Hematopoietic multipotent progenitor cell (in vitro differentiated cells): ENCODE results near the gene SNX11. TPM values are rescaled to one million over a fixed set of nuclear protein-coding genes. Genes with fewer than 3 reads are reported as not detected.
A peak's percentile ranks its signal among the peaks of the same experiment; 100 is the strongest.

Experiments
- DNase-seq, 3 donors: peaks; one replicate each; pipeline ENCODE4 v3.0.0-alpha.2; 2011 to 2015; ENCODE audit warnings: low read depth in 2 of 3, low spot score in 2 of 3
- total RNA-seq: library from RNA; depleted of rRNA; stranded (reverse); fragments of >200 nt; gene quantifications from one replicate; pipeline ENCODE4 v1.2.3, GENCODE V29; 2012

The SNX11 gene
- total RNA-seq, 1 donor: 7.3 TPM

DNA sequence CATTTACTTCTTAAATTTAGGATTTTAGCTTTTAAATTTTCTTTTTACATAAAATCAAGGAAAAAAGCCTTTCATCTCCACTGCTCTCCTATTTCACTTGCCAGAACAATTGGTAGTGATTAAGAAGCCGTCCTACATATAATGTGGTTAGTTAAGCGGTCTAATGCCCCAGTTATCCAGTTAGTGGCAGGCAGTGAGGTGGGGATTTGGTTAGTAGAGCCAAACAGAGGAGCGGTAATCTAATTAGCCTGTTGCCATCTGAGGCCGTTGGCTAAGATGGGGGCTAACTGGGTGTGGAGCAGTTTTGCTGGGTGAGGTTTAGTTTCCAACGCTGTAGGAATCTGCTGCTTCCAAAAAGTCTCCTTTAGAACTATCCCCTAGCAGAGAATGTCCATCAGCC is 22.4 kb downstream of the SNX11 start:
- no peak for DNase-seq

DNA sequence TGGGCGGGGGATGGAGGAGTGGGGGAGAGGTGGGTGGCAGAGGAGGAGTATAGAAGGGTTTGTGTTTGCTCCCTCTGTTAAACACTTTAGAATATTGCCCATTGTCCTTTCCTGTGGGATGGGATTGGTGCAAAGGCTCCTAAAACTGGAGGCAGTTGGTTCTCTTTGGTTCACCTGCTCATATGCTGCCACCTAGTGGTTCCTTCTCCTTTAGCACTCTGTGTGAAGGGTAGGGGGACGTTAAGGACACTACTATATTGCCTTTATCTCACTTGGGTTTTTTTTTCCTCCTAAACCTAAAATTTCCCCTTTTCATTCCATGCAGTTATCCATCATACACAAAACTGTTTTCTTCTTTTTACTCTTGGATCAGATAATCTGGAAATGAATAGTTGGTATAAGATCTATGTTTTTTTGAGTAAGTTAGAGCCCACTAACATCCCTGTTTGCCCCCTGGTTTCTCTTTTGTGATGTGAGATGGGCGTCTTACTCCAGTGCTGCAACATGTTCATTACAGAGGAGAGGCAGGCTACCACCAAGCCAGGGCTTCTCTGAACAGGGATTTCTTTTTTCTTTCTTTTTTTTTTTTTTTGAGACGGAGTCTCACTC is 23.8 kb downstream of the SNX11 start:
- peak; percentile 40 to 79 (median 59) for DNase-seq

DNA sequence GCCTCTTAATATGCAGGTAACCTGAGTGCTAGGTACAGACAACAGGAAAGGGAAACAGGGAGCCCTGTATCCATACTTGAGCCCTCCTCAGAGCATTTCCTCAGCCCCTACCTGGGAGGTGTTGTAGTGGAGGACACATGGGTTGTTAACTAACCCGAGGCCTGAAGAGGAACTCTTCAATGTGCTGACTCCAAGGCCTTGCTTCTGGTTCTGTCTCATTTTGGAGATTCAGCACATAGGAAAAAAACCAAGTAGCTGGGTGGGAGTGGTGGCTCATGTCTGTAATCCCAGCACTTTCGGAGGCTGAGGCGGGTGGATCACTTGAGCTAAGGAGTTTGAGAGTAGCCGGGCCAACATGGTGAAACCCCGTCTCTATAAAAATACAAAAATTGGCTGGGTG is 24.8 kb downstream of the SNX11 start:
- DNase-seq: no peak

DNA sequence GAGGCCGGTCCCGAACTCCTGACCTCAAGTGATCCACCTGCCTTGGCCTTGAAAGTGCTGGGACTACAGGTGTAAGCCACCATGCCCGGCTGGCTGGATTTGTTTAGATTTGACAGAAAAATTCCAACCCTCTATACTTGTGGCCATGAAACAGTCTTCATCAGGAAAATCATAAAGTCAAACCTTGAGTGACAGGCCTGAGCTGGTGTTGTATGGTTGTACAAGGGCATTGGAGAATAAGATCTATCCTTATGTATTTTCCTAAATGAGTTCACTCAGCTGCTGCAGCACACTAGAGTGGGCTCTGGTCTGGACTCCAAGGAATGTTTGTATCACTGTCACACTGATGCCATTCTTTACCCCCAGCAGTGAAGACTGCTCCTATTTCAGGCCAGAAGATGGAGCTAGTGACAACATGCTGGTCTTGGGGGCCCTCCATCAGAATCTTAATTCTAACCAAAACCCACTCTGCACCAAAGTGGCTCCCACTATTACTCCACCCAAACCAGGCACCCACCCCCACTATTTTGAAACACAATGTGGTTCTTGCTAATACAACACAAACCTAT is 27.4 kb downstream of the SNX11 start:
- DNase-seq: peak in 1 of 3 donors; percentile 32

DNA sequence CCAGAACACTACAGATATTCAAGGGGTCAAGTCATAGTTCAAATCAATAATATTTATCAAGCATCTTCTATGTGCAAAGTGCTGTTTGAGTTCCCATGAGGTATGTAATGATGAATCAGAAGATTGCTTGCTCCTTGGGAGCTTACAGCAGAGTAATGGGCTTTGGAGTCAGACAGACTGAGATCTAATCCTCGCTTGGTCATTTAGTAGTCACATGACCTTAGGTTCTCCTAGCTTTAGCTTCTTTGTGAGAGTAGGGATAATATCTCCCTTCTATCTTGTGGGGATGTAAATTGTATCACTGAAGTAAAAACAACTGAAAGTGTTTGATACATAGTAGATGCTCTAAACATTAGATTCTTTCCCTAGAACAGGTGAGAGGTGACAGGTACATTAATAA is 30.1 kb downstream of the SNX11 start:
- no peak for DNase-seq

DNA sequence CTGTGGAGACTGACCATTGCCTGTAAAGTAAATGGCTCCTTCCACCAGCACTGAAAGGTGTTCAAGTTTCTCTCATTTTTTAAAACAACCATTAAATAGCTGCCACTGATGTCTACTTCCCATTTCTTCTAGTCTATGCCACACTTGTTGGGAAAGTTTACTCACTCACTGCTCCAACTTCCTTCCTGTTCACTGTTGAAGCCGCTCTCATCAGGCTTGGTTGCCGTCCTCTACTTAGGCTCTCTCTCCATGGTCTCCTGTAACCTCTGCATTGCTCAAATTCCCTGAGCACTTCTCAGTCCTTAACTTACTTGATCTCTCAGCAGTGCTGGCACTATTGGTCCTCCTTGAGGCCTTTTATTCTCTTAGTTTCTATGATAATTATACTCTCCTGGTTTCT is 32.4 kb downstream of the SNX11 start:
- DNase-seq: peak in 1 of 3 donors; percentile 42

DNA sequence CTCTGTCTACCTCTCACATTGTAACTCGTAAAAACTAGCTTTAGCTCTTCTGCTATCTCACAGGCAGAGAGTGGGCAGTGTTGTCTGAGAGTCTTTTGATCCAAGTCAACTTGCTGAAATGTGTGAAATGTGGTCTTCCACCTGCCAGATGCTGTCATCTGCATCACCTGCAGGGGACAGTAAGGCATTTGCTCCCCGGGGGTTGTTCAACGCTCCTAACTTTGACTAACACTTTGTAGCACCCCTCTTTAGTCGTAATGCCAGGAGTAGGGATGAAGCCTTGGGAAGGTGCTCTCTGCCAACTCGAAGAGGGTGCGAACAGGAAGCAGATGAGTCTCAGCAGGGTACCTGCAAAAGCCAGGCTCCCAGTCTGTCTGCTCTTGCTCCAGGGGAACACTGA is 36.1 kb downstream of the SNX11 start:
- DNase-seq: no peak

DNA sequence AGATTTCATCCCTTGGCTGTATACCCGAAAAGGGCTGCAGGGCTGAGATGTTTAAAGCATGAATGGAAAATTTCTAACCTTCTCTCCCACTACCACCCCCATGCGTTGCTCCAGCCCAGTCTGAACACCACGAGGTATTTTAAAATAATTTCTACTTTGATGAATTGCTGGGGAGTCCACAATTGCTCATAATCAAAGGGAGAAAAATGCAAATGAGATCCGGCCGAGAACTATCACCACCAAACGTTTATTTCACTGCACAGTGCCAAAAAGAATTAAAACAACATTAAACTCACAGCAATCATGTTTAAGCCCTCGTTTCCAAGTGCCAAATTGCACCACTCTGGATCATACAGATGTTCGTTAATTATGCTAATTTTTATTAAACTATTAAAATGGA is 36.7 kb downstream of the SNX11 start:
- no peak for DNase-seq

DNA sequence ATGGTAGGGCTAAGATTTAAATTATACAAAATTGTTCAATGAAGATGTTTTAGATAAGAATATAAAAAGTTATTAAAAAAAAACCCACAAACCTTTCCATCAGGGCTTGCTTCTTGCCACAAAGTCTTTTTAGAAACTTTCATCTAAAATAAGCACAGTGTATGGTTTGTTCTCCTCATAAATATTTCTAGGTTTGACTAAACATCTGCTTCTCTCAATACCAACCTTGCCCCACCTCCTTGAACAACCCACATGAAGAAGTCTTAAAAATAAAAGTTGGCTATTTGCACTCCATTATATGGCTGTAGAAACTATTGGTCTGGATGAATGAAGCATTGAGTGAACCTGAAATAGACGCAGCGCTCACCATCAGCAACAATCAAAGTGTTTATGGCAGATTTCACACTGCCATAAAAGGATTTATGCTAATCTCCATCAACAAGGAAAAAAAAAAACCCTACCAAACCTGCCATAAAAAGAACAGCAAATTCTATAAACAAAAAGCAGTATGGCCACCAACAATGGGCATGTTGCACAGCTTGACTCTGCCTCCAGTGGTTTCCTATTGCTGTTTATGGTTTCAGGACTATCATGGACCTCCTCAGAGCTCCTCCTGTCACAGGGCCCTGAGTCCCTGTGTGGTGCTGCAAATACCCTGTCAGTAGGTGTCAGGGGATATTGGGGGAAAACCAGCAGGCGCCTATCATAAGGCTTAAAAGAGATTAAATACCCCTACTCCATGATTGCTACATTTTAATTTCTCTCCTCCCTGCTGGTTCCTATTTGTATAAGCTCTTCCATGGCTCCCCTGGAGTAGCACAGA is 37.6 kb downstream of the SNX11 start:
- DNase-seq: no peak

DNA sequence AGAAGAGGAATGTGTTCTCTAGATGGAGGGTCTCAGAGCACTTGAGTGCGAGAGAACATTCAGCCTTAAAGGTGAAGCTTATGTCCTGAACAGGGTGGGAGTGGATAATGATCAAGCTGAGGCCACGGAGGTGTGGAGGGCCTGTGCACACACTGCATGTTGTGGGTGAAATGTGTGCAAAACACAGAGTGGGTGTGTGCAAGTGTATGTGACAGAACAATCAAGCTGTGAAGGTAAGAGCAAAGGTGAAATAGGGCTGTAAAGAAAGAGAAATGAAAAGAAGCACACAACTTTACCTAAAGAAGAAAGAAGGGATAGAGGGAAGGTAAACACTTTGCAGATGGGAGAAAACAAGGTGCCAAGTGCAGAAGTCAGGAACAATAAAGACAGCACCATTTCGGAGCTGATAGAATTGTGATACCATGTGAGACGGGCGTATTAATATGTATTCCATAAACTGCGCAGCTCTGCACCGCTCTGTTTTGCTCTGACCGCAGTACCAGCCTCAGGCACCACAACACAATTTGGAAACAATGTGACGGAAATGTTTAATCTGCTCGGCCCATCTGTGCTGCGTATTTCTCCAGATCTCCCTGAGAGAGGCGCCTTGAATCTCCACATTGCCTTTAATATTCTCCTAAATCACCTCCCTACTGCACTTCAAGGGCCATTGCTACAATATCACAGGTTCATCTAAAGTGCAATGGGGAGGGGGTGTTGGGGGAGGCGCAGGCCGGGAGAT is 40.6 kb downstream of the SNX11 start:
- DNase-seq: peak in 2 of 3 donors; percentile 40 to 51

DNA sequence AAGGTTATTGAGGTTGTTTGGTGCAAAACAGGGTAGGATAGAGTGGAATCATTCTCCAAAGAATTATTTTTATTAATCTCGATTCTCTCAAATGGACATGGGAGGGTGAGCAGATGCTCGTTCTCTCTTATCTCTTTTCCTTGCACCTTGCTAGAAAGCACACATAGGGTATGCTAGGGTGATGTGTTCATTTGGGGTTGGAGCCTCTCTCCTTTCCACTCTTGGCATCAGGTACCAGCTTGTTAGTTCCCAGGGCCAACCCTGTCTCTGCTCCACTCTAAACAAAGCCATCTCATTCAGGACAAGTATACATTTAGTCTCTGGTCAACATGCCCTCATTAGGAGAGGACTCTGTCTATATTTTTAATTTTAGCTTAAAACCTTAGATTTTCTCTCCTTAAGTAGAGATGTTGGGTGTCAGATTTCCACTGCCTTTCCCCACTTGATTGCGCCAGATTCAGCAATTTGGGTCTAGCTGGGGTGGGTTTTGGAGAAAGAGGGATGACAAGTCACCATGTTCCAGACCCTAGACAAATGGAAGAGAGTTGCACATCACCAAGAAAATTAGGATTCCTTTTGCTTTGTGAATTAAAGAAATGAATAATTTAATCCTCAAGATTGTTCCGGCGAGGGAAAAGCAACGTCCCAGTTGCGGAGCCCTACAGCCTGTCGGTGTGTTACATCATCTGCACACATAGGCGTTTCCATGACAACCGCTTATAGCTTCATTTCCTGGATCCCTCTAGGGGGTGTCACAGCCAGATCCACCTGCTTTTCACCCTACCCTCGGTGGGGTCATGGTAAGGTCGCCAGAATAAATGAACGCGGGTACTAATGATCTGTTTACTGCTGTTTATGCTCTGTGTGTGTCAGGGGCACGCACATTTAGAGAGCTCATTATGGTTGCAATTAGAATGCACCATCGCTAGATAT is 41.6 kb downstream of the SNX11 start:
- DNase-seq: no peak

DNA sequence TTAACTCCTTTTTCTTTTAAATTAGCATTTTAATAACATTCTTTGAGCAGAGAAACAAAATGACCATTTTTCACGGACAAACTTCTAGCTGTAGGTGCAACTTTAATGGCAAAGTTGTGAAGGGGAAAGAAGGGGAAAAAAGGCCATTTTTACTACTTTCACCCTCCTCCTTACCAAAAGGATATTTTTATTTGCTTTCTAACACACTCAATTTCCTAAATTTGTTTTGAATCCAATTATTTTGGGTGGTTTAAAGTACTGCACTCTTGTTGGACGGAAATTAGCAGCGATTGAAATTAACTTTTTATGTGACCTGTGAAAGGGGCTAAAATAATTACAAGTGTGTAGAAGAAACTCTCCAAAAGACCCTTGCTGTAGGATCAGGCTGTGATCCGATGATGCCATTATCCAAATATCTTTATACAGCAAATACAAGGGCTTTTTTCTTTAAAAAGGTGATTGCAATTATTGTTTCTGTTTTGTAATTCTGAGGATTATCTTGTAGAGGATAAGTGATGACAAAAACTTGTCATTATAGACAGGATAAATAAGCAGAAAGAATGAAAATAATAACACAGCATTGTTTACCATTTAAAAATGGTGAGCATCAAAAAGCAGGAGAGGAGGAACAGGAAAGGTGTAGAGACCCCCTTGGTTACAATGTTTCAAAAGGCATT is 42.4 kb downstream of the SNX11 start:
- DNase-seq: no peak

DNA sequence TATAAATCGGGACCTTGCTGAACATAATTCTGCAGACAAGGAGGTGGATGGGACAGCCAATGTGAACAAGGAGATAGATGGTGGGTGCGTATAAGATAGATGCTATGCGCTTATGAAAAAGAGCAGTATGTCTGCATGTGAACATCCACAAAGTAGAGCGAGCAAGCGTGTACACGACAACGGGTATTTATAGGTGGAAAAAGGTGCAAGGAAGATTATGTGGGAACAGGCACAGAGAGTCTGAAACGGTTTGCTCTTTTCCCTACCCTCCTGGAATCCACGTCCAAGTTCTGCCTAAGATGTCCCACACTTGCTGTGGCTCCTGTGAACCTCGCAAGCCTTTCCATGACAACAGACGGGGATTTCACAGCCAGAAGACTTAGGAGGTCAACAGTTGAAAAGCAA is 43.0 kb downstream of the SNX11 start:
- no peak for DNase-seq

DNA sequence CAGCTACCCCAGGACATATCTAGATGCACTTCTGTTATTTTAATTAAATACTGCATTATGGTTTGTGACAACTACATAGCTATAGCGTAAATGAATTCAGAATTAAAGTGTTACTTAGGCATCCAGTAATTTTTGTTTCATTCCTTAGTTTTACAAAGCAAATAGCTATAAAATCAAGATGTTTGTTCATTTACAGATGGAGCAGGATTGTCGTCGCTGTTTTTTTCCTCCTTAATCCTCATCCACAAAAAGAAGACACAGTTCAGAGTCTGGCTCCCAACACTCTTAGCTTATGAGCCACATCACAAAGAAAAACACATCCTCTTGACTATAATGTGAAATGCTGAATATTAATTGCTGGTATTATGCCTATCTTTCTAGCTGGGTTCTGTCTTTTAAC is 43.7 kb downstream of the SNX11 start:
- no peak for DNase-seq

DNA sequence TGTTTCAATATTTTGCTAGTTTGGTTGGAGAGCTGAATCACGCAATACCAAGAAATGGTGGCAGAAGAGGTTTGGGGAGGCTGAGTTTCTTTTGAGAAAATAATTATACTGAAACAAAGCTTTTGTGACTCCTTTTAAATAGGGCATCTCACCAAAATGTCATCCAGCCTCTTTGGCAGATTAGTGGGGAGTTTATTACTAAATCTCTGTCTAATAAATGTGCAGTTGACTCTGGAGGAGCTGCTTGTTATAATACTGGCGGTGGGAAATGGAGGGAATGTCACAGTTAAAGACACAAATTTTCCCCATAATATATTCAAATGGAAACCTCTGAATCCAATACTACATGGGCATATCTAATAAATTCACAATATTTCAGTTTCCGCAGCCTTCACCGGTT is 44.7 kb downstream of the SNX11 start:
- DNase-seq: no peak

DNA sequence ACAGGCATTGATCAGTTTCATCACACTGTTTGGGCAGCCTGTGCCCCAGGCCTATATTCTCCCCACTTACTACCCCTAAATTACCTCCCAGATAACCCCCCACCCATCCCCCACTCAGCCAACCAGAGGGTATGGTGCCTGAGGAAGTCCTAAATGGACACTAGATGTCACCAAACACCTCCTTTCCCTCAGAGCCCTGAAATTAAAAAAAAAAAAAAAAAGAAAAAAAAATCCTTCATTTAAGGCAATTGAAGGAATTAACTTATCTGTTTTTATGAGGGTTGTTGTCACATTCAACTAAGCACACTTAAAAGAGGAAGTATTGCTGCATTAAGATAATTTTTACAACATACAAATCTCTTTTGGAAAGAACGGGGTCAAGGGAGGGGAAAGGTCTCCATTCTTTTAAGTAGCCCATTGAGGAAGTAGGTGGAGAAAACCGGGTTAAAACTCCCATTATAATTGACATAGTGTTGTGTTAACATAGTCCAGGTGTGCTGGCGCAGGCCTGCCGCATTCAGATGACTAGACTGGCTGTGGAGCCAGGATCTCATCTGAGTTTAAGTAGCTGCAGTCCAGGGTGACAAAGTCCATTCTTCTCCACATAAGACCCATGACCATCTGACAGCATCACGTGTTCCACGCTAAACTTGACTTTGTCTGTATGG is 46.3 kb downstream of the SNX11 start:
- peak in 2 of 3 donors; percentile 67 to 88 for DNase-seq

DNA sequence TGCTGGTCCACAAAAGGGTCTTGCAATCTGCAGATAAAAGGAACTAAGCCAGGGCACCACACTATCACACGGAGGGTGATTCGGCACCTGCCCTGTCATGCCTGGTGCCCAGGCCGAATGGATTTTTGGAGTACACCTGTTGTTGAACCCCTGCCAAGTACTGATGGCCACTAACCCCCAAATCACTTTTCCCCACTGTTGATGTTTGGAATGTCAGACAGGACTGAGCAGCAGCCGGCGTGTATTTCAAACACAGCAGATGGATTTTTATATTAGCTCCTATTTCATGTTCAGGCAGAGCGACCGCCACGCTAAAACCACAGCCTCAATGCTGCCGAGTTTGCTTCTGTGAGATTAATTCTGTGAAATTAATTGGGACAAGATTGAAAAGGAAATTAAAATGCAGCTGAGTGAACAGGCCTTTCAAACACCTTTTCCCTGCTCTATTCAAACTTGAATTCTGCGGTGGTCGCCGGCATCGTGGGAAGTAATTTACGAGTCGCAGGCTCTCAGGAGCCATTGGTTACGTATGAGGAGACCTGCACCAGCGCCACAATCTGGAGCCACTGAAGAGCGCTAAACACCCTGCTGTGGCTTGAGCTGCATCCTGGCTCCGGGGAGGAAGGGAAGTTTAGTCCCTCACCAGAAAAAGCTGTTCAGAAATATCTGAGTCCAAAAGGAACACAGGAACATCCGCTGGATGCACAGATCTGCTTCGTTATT is 48.5 kb downstream of the SNX11 start:
- peak in 1 of 3 donors; percentile 37 for DNase-seq

DNA sequence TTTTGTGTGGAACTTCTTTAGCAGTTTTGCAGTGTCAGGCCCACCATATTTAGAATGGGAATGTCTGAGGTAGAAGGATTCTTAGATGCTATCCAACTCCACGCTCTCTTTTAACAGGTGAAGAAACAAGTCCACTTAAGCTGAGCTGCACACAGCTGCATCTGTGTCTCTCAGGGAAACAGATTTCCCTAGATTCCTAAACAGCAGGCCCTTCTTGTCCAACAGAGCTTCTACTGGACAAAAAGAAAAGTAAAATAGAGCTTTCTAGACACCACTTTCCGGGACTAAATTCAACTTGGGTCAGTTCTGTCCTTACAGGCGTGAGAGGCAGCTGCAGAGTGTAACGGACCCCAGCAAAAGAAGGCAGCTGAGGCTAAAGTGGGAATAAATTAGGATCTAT is 51.7 kb downstream of the SNX11 start:
- DNase-seq: no peak
